ENCODE measurements around the gene KCNH1.

DNA sequence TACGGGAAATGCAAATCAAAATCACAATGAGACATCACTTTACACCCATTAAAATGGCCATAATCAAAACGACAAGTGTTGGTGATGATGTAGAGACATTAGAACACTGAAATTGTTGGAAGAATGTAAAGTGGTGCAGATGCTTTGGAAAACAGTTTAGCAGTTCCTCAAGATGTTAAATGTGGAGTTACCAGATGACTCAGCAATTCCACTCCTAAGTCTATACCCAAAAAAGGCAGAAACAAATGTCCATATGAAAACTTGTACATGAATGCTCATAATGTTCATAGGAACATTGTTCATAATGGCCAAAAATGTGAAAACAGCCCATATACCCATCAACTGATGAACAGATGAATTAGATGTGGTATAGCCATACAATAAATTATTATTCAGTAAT, 267.4 kb downstream of the KCNH1 start:
- no peak for TF ChIP-seq EZH2 (IDR thresholded peaks at IDR 0.05; ENCODE audit: insufficient read depth, poor library complexity, severe bottlenecking)
- no peak for TF ChIP-seq EZH2phosphoT487 (IDR thresholded peaks at IDR 0.05; ENCODE audit: insufficient read depth, low read depth)

All from GM23248 (cell line).